ENCODE data around the gene IMPDH1. TPM values are rescaled to one million over a fixed set of nuclear protein-coding genes. Genes with fewer than 3 reads are reported as not detected.
A peak's percentile ranks its signal among the peaks of the same experiment; 100 is the strongest.

Gene IMPDH1
- total RNA-seq, 1 donor: 39.7 TPM

DNA sequence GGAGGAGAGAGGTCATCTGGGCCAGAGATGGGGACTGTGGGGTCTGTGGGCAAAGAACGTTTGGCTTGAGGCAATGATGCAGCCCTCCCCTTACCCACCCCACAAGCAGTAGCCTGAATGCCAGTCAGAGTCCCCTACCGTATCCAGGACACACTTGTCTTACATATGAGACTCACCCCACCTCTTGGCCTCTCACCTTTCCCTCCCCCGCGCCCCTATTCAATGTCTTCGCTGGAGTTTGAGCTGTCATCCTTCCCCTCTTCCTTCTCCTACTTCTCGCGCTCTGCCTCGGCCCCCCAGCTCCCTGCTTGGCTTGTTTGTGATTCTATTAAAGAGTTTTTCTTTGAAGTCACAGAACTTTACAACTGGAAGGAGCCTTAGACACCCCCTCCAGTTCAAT is 57.1 kb downstream of the IMPDH1 start:
- no peaks in the 10 kb centered on the region for H3K9me3 ChIP-seq (ENCODE audit: low read depth, low read length)
- H3K4me1 ChIP-seq (ENCODE audit: insufficient read depth, low read length): peaks cover 17% of the 10 kb centered on the region
- H3K27me3 ChIP-seq (ENCODE audit: insufficient read depth, low read length): peaks cover 25% of the 10 kb centered on the region
- no peak overlapping the region for H3K4me3 ChIP-seq (ENCODE audit: low read length)

DNA sequence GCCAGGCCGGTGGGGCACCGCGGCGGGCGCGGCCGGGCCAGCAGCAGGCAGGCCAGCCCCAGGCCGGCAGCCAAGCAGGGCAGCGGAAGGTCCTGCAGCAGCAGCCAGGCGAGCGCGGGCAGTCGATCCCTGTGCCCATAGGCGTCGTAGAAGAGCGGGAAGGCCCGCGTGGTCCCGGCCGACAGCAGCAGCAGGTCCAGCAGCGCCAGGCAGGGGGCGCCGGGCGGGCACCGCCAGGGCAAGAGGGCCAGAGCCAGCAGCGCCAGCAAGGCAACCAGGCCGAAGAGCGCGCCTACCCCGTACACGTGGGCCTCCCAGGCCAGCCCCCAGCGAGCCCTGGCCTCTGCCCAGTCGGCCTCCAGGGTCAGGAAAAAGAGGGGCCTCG is 57.6 kb downstream of the IMPDH1 start:
- Histone ChIP-seq H3K4me3 (ENCODE audit: low read length) (no peak overlapping the region), H3K27me3 (ENCODE audit: insufficient read depth, low read length) (peaks cover 25% of the 10 kb centered on the region), H3K4me1 (ENCODE audit: insufficient read depth, low read length) (peaks cover 13% of the 10 kb centered on the region), H3K9me3 (ENCODE audit: low read depth, low read length) (no peaks in the 10 kb centered on the region)

DNA sequence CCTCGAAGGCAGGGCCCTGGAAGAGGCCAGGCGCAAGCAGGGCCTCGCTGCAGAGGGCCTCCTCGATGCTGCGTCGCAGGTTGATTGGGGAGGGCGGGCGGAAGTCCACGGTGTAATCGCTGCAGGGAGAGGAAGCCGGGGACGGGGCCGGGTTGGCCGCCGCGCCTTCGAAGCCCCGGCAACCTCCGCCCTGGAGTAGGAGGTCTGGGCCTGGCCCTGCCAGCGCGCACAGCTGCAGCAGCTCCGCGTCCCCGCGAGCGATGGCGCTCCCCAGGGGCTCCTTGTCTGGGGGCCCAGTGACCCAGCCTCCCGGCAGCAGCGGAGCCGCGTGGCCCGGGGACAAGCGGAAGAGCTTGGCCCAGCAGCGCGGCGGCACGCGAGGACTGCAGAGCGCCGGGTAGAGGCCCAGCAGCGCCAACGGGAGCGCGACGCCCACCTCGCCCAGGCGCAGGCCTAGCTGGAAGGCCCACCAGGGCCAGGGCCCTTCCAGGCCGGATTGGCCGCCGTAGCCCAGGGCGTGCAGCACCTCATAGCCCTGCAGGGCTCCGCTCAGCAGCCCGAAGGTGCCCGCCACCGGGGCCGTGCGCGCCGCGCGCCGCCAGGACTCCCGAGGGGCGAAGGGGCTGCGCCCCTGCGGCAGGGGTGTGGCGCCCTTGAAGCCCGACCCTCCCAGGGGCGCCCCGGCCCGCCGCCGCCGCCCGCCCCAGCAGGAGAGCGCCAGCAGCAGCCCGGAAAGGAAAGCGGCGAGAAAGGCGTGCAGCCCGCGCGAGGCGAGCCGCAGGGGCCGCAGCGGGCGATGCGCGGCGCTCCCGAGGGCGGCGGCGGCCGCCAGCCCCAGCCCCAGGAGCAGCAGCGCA is 58.3 kb downstream of the IMPDH1 start:
- Histone ChIP-seq H3K4me1 (ENCODE audit: insufficient read depth, low read length) (peaks cover 13% of the 10 kb centered on the region), H3K9me3 (ENCODE audit: low read depth, low read length) (no peaks in the 10 kb centered on the region), H3K4me3 (ENCODE audit: low read length) (peak overlapping the region; percentile 4), H3K27me3 (ENCODE audit: insufficient read depth, low read length) (peaks cover 25% of the 10 kb centered on the region)

DNA sequence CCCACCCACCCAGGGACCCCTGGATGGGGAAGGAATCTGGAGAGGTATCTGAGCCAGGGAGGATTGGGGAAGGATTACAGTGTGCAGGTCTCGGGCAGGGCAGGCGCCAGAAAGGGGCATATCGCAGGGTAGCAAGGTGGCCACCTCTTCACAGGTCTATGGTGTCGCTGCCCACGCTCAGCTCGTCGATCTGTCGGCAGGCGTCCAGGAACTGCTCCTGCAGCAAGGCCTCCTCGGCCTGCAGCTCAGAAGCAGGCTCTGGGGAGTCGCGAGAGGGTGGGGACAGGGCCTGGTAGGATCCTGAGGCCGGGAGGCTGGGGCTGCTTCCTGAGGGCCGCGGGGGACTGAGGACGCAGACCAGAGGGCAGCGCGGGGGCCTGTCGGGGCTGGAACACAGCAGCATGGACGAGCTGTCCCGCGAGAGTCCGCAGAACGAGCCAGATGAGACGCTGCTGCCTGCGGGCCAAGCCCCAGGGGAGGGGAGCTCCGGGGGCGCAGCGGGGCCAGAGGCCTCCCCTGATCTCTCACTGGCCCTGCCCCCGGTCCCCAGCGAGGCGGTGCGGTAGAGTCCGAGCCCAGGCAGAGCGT is 59.0 kb downstream of the IMPDH1 start:
- Histone ChIP-seq H3K4me3 (ENCODE audit: low read length) (no peak overlapping the region), H3K4me1 (ENCODE audit: insufficient read depth, low read length) (peaks cover 13% of the 10 kb centered on the region), H3K9me3 (ENCODE audit: low read depth, low read length) (no peaks in the 10 kb centered on the region), H3K27me3 (ENCODE audit: insufficient read depth, low read length) (peaks cover 25% of the 10 kb centered on the region)

DNA sequence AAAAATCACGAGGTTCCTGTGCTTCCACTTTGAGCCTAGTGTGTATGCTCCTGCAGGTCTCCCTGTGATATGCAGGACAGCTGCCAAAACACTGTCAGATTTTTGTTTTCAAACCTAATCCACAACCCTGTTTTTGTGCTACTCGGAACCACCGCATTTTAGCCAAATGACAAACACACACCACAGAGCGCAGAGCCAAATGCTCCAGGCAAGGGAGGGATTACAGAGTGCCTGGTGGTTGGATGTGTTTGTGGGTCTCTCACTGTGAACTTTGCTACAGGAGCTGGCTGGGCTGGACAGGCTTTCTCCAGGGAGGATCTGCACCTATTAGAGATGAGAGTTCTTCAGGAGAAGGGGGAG is 60.3 kb downstream of the IMPDH1 start:
- Histone ChIP-seq H3K9me3 (ENCODE audit: low read depth, low read length) (no peaks in the 10 kb centered on the region), H3K27me3 (ENCODE audit: insufficient read depth, low read length) (peaks cover 25% of the 10 kb centered on the region), H3K4me1 (ENCODE audit: insufficient read depth, low read length) (peaks cover 13% of the 10 kb centered on the region), H3K4me3 (ENCODE audit: low read length) (no peak overlapping the region)

DNA sequence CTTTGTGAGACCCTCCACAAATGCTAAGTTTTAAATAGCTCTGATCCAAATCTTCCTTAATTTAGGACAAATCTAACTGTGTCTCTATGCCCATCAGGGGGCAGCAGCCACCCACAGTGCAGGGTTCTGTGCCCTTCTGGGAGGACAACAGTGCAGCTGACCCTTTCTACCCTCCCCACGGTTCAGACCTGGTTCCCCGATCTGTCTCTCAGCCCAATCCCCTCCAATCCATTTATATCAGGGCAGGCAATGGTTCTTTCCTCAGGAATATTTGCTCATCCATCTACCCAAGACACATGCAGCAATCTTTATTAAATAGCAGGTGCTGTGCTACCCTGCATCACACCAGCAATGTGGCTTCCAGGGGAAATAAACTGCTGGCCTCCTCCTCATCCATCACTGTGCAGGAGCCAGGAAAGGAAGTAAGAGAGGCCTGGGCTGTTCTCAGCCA is 62.1 kb downstream of the IMPDH1 start:
- H3K4me1 ChIP-seq (ENCODE audit: insufficient read depth, low read length): peaks cover 27% of the 10 kb centered on the region
- H3K9me3 ChIP-seq (ENCODE audit: low read depth, low read length): no peaks in the 10 kb centered on the region
- no peak overlapping the region for H3K4me3 ChIP-seq (ENCODE audit: low read length)
- H3K27me3 ChIP-seq (ENCODE audit: insufficient read depth, low read length): peaks cover 14% of the 10 kb centered on the region

DNA sequence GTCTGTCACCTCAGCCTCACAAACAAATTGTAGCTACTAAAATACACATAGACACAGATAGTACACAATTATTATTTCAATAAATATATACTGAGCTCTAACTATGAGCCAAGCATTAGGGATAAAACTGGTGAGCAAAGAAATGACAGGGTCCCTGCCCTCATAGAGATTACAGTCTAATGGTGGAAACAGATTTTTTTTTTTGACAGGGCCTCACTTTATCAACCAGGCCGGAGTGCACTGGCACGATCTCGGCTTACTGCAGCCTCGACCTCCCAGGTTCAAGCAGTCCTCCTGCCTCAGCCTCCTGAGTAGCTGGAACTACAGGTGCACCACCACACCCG is 65.4 kb downstream of the IMPDH1 start:
- Histone ChIP-seq H3K4me3 (ENCODE audit: low read length) (no peak overlapping the region), H3K27me3 (ENCODE audit: insufficient read depth, low read length) (no peaks in the 10 kb centered on the region), H3K9me3 (ENCODE audit: low read depth, low read length) (no peaks in the 10 kb centered on the region), H3K4me1 (ENCODE audit: insufficient read depth, low read length) (peaks cover 29% of the 10 kb centered on the region)

DNA sequence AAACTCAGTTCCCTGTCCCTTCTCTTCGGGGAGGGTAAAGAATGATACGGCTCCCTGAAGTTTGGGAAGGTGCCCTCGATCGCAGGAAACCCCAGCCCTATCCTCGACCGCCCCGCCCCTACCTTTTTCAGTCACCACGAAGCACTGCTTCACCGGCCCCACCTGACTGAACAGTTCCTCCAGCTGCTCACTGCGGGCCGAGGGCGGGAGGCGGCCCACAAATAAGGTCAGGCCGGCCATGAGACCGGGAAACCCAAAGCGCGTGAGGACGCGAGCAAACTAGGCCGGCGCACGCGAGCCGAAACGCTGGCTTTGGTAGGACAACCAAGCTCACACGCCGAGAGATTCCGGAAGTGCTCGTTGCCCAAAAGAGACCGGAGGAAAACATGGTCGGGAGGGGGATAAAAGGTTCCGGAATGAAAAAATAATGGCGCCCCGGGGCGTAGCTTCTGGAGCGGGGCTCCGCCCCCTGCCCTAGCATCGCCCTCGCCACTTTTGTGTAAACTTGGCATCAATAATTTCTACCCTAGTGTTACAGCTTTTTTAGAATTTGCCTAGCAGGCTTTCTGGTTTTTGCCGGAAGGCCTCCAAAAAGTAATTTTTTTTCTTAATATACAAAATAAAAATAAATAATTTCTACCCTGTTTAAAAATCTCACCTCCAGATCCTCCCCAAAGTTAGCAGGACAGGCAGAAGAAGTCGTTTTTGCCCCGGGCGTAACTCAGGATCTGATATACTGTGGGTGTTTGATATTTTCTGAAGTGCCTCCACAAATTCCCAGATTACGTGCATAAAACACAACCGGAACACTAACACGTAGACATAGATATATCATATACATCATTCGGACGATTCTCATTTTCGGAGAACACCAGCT is 66.0 kb downstream of the IMPDH1 start, which contains the start of gene RBM28:
TSS of gene RBM28 (minus strand) at position 355 of the 877 bp plus-strand sequence. CDS start at position 240, 115 bp downstream.
- Histone ChIP-seq H3K4me3 (ENCODE audit: low read length) (peak within 1 kb of the TSS; percentile 77), H3K9me3 (ENCODE audit: low read depth, low read length) (no peaks in the 10 kb centered on the region), H3K27me3 (ENCODE audit: insufficient read depth, low read length) (no peaks in the 10 kb centered on the region), H3K4me1 (ENCODE audit: insufficient read depth, low read length) (peaks cover 29% of the 10 kb centered on the region)

Other genes with a start within 250 kb of the IMPDH1 start
- gene LEP, start 168.7 kb downstream of the IMPDH1 start, total RNA-seq: not detected
- gene RBM28, start 66.1 kb downstream of the IMPDH1 start, total RNA-seq: 5.4 TPM
- gene PRRT4, start 48.3 kb downstream of the IMPDH1 start, total RNA-seq: 0.10 TPM
- 3.0 TPM for gene HILPDA, start 45.9 kb upstream of the IMPDH1 start, total RNA-seq
- 8.0 TPM for gene METTL2B, start 66.8 kb upstream of the IMPDH1 start, total RNA-seq